Type B pancreatic cell (in vitro differentiated cells): ENCODE results near the gene RERE. TPM values are rescaled to one million over a fixed set of nuclear protein-coding genes. Genes with fewer than 3 reads are reported as not detected.
A peak's percentile ranks its signal among the peaks of the same experiment; 100 is the strongest.

ENCODE experiments used
- DNase-seq: peaks from one replicate; pipeline ENCODE4 v3.0.0; 2021; ENCODE audit warnings: mixed read lengths; ENCODE audit not compliant: unreplicated experiment; ENCODE audit errors: extremely low spot score
- H3K27ac Mint-ChIP-seq: 2 replicates; pipeline ENCODE4 v1.8.0; 2021; ENCODE audit warnings: mild to moderate bottlenecking, mixed read lengths
- H3K27me3 Mint-ChIP-seq: 2 replicates; pipeline ENCODE4 v1.8.0; 2021; ENCODE audit warnings: mixed read lengths
- H3K36me3 Mint-ChIP-seq: 2 replicates; pipeline ENCODE4 v1.8.0; 2021; ENCODE audit warnings: mixed read lengths
- H3K4me1 Mint-ChIP-seq: one replicate; pipeline ENCODE4 v1.8.0; 2021; ENCODE audit warnings: mixed read lengths; ENCODE audit not compliant: unreplicated experiment
- H3K4me3 Mint-ChIP-seq: 2 replicates; pipeline ENCODE4 v1.8.0; 2021; ENCODE audit warnings: mild to moderate bottlenecking, mixed read lengths
- H3K9me3 Mint-ChIP-seq: 2 replicates; pipeline ENCODE4 v1.8.0; 2021; ENCODE audit warnings: mixed read lengths
- total RNA-seq: library from RNA; stranded (reverse); gene quantifications from 2 replicates; pipeline ENCODE4 v1.2.1, GENCODE V29; 2021; ENCODE audit warnings: low replicate concordance
- TF ChIP-seq, protein P1 (sequence below): fragments of 200-600 bp; sonication (generic); conservative IDR thresholded peaks from 2 replicates; pipeline ENCODE4 v1.5.0; 2021; ENCODE audit warnings: antibody characterized with exemption, mild to moderate bottlenecking

Gene RERE
- total RNA-seq, 1 donor from 2014 or later: 141 TPM

- Mint-ChIP-seq H3K27me3 (no peaks in the 10 kb centered on the region), H3K36me3 (peaks cover 20% of the 10 kb centered on the region), H3K9me3 (no peaks in the 10 kb centered on the region), H3K4me1 (peaks cover 29% of the 10 kb centered on the region), H3K4me3 (no peak overlapping the region), H3K27ac (no peak overlapping the region)
- TF ChIP-seq, protein P1, sequence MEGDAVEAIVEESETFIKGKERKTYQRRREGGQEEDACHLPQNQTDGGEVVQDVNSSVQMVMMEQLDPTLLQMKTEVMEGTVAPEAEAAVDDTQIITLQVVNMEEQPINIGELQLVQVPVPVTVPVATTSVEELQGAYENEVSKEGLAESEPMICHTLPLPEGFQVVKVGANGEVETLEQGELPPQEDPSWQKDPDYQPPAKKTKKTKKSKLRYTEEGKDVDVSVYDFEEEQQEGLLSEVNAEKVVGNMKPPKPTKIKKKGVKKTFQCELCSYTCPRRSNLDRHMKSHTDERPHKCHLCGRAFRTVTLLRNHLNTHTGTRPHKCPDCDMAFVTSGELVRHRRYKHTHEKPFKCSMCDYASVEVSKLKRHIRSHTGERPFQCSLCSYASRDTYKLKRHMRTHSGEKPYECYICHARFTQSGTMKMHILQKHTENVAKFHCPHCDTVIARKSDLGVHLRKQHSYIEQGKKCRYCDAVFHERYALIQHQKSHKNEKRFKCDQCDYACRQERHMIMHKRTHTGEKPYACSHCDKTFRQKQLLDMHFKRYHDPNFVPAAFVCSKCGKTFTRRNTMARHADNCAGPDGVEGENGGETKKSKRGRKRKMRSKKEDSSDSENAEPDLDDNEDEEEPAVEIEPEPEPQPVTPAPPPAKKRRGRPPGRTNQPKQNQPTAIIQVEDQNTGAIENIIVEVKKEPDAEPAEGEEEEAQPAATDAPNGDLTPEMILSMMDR: no peak
- no peak for DNase-seq
Measured at GRCh38 chr1:8419861-8420260, 397.6 kb downstream of the RERE start.

GRCh38 chr1:8419172-8419571 is 398.3 kb downstream of the RERE start:
- no peaks in the 10 kb centered on the region for H3K27me3 Mint-ChIP-seq
- peaks cover 15% of the 10 kb centered on the region for H3K36me3 Mint-ChIP-seq
- no peaks in the 10 kb centered on the region for H3K9me3 Mint-ChIP-seq
- no peak overlapping the region for H3K27ac Mint-ChIP-seq
- TF ChIP-seq, protein P1: no peak
- no peak for DNase-seq
- peaks cover 22% of the 10 kb centered on the region for H3K4me1 Mint-ChIP-seq
- H3K4me3 Mint-ChIP-seq: no peak overlapping the region

GRCh38 chr1:8418301-8418700 is 399.1 kb downstream of the RERE start:
- TF ChIP-seq, protein P1: no peak
- H3K4me3 Mint-ChIP-seq: no peak overlapping the region
- peaks cover 15% of the 10 kb centered on the region for H3K36me3 Mint-ChIP-seq
- peak overlapping the region; percentile 44 for H3K27ac Mint-ChIP-seq
- DNase-seq: no peak
- no peaks in the 10 kb centered on the region for H3K9me3 Mint-ChIP-seq
- H3K27me3 Mint-ChIP-seq: no peaks in the 10 kb centered on the region
- H3K4me1 Mint-ChIP-seq: peaks cover 21% of the 10 kb centered on the region

GRCh38 chr1:8417625-8418024 is 399.8 kb downstream of the RERE start:
- no peak for DNase-seq
- H3K4me1 Mint-ChIP-seq: peaks cover 25% of the 10 kb centered on the region
- peaks cover 15% of the 10 kb centered on the region for H3K36me3 Mint-ChIP-seq
- H3K9me3 Mint-ChIP-seq: no peaks in the 10 kb centered on the region
- no peak overlapping the region for H3K4me3 Mint-ChIP-seq
- H3K27ac Mint-ChIP-seq: peak overlapping the region; percentile 12
- TF ChIP-seq, protein P1: no peak
- H3K27me3 Mint-ChIP-seq: no peaks in the 10 kb centered on the region

DNA sequence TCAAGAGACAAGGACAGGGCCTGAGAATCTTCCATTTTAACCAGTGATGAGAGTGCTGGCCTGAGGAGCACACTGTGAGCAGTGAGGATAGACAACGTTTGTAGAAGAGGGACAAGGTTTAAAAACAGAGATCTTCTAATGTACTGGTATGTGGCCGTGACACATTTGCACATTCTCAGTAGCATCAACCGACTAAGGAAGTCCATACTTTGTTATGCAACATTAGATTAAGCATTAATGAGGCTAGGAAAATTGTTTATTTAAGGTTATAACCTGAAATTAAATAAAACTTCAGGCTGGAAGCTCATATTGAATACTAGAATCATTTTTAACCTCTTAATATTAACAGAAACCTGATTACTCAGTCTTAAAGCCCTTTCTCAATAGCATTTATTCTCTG is 400.6 kb downstream of the RERE start:
- Mint-ChIP-seq H3K9me3 (no peaks in the 10 kb centered on the region), H3K4me1 (peaks cover 33% of the 10 kb centered on the region), H3K27ac (no peak overlapping the region), H3K27me3 (no peaks in the 10 kb centered on the region), H3K4me3 (no peak overlapping the region), H3K36me3 (peaks cover 20% of the 10 kb centered on the region)
- no peak for DNase-seq
- TF ChIP-seq, protein P1: no peak
